HEK293 (cell line): Measurements from ENCODE around the gene RAC3.

ENCODE experiments used
- IKZF3 ChIP-seq: fragments of 450-650 bp; IDR thresholded peaks from 2 replicates; pipeline ENCODE4 v1.5.0; 2018; ENCODE audit warnings: missing biosample characterization, mild to moderate bottlenecking, missing genetic modification characterization, moderate library complexity
- ZBTB17 ChIP-seq: fragments of 450-650 bp; formaldehyde crosslinking; IDR thresholded peaks from 2 replicates; pipeline ENCODE4 v1.5.1; 2016; ENCODE audit warnings: missing biosample characterization, missing genetic modification characterization
- ZBTB7A ChIP-seq: fragments of 450-650 bp; formaldehyde crosslinking; IDR thresholded peaks from 2 replicates; pipeline ENCODE4 v1.5.1; 2016; ENCODE audit warnings: low read depth, missing biosample characterization, missing genetic modification characterization
- ZNF138 ChIP-seq: fragments of 450-650 bp; formaldehyde crosslinking; IDR thresholded peaks from 2 replicates; pipeline ENCODE4 v1.5.1; 2016; ENCODE audit warnings: missing biosample characterization, missing genetic modification characterization, borderline replicate concordance
- ZNF274 ChIP-seq, 2 experiments: fragments of 200-500 bp in 1 of 2; fragments of 450-650 bp in 1 of 2; sonication (Bioruptor generic) in 1 of 2; formaldehyde crosslinking in 1 of 2; IDR thresholded peaks; 2 replicates each; pipeline versions ENCODE4 v1.5.1 to v1.6.1; 2014 to 2016; ENCODE audit warnings: borderline replicate concordance in 1 of 2, inconsistent platforms in 1 of 2, low read length in 1 of 2, missing biosample characterization in 1 of 2, missing genetic modification characterization in 1 of 2
- ZNF701 ChIP-seq: fragments of 450-650 bp; formaldehyde crosslinking; IDR thresholded peaks from 2 replicates; pipeline ENCODE4 v1.5.1; 2016; ENCODE audit warnings: missing biosample characterization, missing genetic modification characterization
- TF ChIP-seq, protein P1 (sequence below): fragments of 450-650 bp; formaldehyde crosslinking; IDR thresholded peaks from 2 replicates; pipeline ENCODE4 v1.5.1; 2016; ENCODE audit warnings: missing biosample characterization, missing genetic modification characterization
- TF ChIP-seq, protein P2 (sequence below): fragments of 450-650 bp; formaldehyde crosslinking; IDR thresholded peaks from 2 replicates; pipeline ENCODE4 v1.5.1; 2016; ENCODE audit warnings: missing biosample characterization, missing genetic modification characterization
- TF ChIP-seq, protein P3 (sequence below): fragments of 450-650 bp; IDR thresholded peaks from 2 replicates; pipeline ENCODE4 v1.5.1; 2018; ENCODE audit warnings: missing biosample characterization, mild to moderate bottlenecking, missing genetic modification characterization

DNA sequence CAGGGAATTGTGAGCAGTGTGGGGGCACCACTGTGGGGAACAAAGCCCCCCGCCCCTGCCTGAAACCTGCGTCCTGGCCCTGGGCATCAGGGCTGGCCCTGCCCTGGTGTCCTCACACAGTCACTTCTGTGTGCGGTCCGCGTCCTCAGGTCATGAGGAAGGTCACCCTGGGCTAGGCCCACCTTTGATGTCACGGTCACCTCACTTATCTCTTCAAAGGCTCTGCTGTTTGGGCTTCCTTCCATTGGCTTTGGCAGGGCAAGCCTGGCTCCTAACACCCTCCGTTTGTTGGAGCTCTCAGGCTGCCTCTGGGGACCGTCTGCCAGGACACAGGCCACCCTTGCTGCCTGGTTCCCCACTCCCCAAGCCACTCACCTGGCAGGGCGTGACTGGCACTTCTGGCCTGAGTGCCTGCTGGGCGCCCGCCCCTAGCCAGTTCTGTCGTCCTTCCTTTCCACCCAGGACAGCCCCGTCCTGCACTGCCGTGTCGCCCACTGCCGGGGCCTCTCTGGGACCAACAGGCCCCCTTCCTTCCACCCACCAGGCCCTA, 17.6 kb upstream of the RAC3 start:
- TF ChIP-seq, protein P1, sequence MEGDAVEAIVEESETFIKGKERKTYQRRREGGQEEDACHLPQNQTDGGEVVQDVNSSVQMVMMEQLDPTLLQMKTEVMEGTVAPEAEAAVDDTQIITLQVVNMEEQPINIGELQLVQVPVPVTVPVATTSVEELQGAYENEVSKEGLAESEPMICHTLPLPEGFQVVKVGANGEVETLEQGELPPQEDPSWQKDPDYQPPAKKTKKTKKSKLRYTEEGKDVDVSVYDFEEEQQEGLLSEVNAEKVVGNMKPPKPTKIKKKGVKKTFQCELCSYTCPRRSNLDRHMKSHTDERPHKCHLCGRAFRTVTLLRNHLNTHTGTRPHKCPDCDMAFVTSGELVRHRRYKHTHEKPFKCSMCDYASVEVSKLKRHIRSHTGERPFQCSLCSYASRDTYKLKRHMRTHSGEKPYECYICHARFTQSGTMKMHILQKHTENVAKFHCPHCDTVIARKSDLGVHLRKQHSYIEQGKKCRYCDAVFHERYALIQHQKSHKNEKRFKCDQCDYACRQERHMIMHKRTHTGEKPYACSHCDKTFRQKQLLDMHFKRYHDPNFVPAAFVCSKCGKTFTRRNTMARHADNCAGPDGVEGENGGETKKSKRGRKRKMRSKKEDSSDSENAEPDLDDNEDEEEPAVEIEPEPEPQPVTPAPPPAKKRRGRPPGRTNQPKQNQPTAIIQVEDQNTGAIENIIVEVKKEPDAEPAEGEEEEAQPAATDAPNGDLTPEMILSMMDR (tag by site-specific recombination) = no peak
- no peak for TF ChIP-seq IKZF3 (tag by site-specific recombination)
- TF ChIP-seq, protein P2, sequence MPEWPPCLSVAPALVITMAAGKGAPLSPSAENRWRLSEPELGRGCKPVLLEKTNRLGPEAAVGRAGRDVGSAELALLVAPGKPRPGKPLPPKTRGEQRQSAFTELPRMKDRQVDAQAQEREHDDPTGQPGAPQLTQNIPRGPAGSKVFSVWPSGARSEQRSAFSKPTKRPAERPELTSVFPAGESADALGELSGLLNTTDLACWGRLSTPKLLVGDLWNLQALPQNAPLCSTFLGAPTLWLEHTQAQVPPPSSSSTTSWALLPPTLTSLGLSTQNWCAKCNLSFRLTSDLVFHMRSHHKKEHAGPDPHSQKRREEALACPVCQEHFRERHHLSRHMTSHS (tag by site-specific recombination) = no peak
- no peak for TF ChIP-seq ZBTB7A (tag by site-specific recombination)
- no peak for TF ChIP-seq ZBTB17 (tag by site-specific recombination)
- TF ChIP-seq, protein P3, sequence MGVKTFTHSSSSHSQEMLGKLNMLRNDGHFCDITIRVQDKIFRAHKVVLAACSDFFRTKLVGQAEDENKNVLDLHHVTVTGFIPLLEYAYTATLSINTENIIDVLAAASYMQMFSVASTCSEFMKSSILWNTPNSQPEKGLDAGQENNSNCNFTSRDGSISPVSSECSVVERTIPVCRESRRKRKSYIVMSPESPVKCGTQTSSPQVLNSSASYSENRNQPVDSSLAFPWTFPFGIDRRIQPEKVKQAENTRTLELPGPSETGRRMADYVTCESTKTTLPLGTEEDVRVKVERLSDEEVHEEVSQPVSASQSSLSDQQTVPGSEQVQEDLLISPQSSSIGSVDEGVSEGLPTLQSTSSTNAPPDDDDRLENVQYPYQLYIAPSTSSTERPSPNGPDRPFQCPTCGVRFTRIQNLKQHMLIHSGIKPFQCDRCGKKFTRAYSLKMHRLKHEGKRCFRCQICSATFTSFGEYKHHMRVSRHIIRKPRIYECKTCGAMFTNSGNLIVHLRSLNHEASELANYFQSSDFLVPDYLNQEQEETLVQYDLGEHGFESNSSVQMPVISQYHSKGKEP = no peak
- TF ChIP-seq ZNF274 (IDR thresholded peaks at IDR 0.05; ENCODE audit: low read length) = no peak
- no peak for TF ChIP-seq ZNF274 (tag by site-specific recombination; IDR thresholded peaks at IDR 0.05; ENCODE audit: borderline replicate concordance)
- TF ChIP-seq ZNF138 (tag by site-specific recombination) = no peak
- TF ChIP-seq ZNF701 = no peak
